PFSK-1 (cell line): Measurements from ENCODE around the gene DDN.

Source experiments
- FOXP2 ChIP-seq: optimal IDR thresholded peaks from 2 replicates; pipeline ENCODE3; 2011; ENCODE audit warnings: borderline replicate concordance, control low read depth, inconsistent platforms; ENCODE audit not compliant: insufficient read depth; ENCODE audit errors: extremely low read length, extremely low read depth
- POLR2AphosphoS5 ChIP-seq: IDR thresholded peaks from 2 replicates; pipeline ENCODE4 v1.6.1; 2012; ENCODE audit warnings: low read depth, mild to moderate bottlenecking, control low read depth, low read length, moderate library complexity
- REST ChIP-seq, 2 experiments: IDR thresholded peaks; 2 replicates each; pipeline versions ENCODE4 v1.6.1 to v1.8.0; 2011 to 2012; ENCODE audit warnings: low read depth in 2 of 2, low read length in 2 of 2, control low read depth in 1 of 2, inconsistent platforms in 1 of 2, mild to moderate bottlenecking in 1 of 2, moderate library complexity in 1 of 2; ENCODE audit not compliant: insufficient read depth in 1 of 2
- SIN3A ChIP-seq: IDR thresholded peaks from 2 replicates; pipeline ENCODE4 v1.6.1; 2012; ENCODE audit warnings: mild to moderate bottlenecking, low read length, moderate library complexity, borderline replicate concordance; ENCODE audit not compliant: insufficient read depth
- TAF1 ChIP-seq: IDR thresholded peaks from 2 replicates; pipeline ENCODE4 v1.6.1; 2012; ENCODE audit warnings: low read length, control low read depth, borderline replicate concordance; ENCODE audit not compliant: insufficient read depth

The DDN gene

GRCh38 chr12:48956279-48957140 is 42.7 kb downstream of the DDN start:
- TF ChIP-seq POLR2AphosphoS5 (peak; percentile 73; the same call in 1 of the 2 replicates), TAF1 (no peak), SIN3A (peak; percentile 34; the same call in 1 of the 2 replicates), REST (IDR thresholded peaks at IDR 0.05; ENCODE audit: insufficient read depth in 1 of 2, low read depth in 2 of 2, low read length in 2 of 2) (no peak)

- TF ChIP-seq TAF1 (no peak), FOXP2 (no peak), POLR2AphosphoS5 (no peak), REST (IDR thresholded peaks at IDR 0.05; ENCODE audit: insufficient read depth in 1 of 2, low read depth in 2 of 2, low read length in 2 of 2) (no peak), SIN3A (no peak)
Measured at GRCh38 chr12:48954841-48955501, 44.2 kb downstream of the DDN start.

- TF ChIP-seq SIN3A, result no peak
Measured at GRCh38 chr12:48954061-48954460, 45.1 kb downstream of the DDN start.

GRCh38 chr12:48952691-48953090 is 46.5 kb downstream of the DDN start:
- TF ChIP-seq SIN3A, result no peak

GRCh38 chr12:48947727-48948126 is 51.4 kb downstream of the DDN start:
- TF ChIP-seq POLR2AphosphoS5, result no peak
- no peak for TF ChIP-seq FOXP2
- no peak for TF ChIP-seq REST (IDR thresholded peaks at IDR 0.05; ENCODE audit: insufficient read depth in 1 of 2, low read depth in 2 of 2, low read length in 2 of 2)
- no peak for TF ChIP-seq TAF1
- no peak for TF ChIP-seq SIN3A

- TF ChIP-seq TAF1, result no peak
- no peak for TF ChIP-seq POLR2AphosphoS5
- TF ChIP-seq FOXP2, result no peak
- no peak for TF ChIP-seq SIN3A
- no peak for TF ChIP-seq REST (IDR thresholded peaks at IDR 0.05; ENCODE audit: insufficient read depth in 1 of 2, low read depth in 2 of 2, low read length in 2 of 2)
Measured at GRCh38 chr12:48946943-48947342, 52.2 kb downstream of the DDN start.
